GM06990 (cell line): Measurements from ENCODE around the gene SRMS.

ENCODE experiments used
- DNase-seq: peaks from one replicate; pipeline ENCODE4 v3.0.0-alpha.2; 2011; ENCODE audit not compliant: insufficient read length; ENCODE audit errors: extremely low read depth
- H3K27me3 ChIP-seq: replicated peaks from 2 replicates; pipeline ENCODE4 v1.6.0; 2011; ENCODE audit warnings: low read length; ENCODE audit not compliant: control insufficient read depth, insufficient read depth
- H3K36me3 ChIP-seq: 2 replicates; pipeline ENCODE4 v1.5.1; 2011; ENCODE audit warnings: low read length; ENCODE audit not compliant: control insufficient read depth, insufficient read depth
- H3K4me3 ChIP-seq: replicated peaks from 2 replicates; pipeline ENCODE4 v1.5.1; 2011; ENCODE audit warnings: low read depth, mild to moderate bottlenecking, control low read depth, low read length
- CTCF ChIP-seq: IDR thresholded peaks from 2 replicates; pipeline ENCODE4 v1.5.1; 2011; ENCODE audit warnings: low read length, control low read depth, mild to moderate bottlenecking, inconsistent platforms; ENCODE audit not compliant: insufficient read depth, poor library complexity, severe bottlenecking

SRMS gene

GRCh38 chr20:63534427-63534830, 13.1 kb downstream of the SRMS start:
- no peak for TF ChIP-seq CTCF
- Histone ChIP-seq H3K27me3 (no peaks in the 10 kb centered on the region), H3K4me3 (no peak overlapping the region), H3K36me3 (no peaks in the 10 kb centered on the region)
- peak; percentile 13 for DNase-seq

- no peaks in the 10 kb centered on the region for H3K27me3 ChIP-seq
- TF ChIP-seq CTCF: no peak
- H3K4me3 ChIP-seq: no peak overlapping the region
- H3K36me3 ChIP-seq: no peaks in the 10 kb centered on the region
- peak; percentile 17 for DNase-seq
Measured at GRCh38 chr20:63533871-63534393, 13.6 kb downstream of the SRMS start.

GRCh38 chr20:63533388-63533787, 14.2 kb downstream of the SRMS start:
- TF ChIP-seq CTCF: no peak
- H3K27me3 ChIP-seq: no peaks in the 10 kb centered on the region
- no peaks in the 10 kb centered on the region for H3K36me3 ChIP-seq
- DNase-seq: no peak
- H3K4me3 ChIP-seq: no peak overlapping the region

GRCh38 chr20:63532449-63532971, 15.0 kb downstream of the SRMS start:
- no peak for TF ChIP-seq CTCF
- no peaks in the 10 kb centered on the region for H3K36me3 ChIP-seq
- no peaks in the 10 kb centered on the region for H3K27me3 ChIP-seq
- DNase-seq: peak; percentile 10
- H3K4me3 ChIP-seq: no peak overlapping the region

GRCh38 chr20:63531686-63532448, 15.7 kb downstream of the SRMS start:
- no peaks in the 10 kb centered on the region for H3K36me3 ChIP-seq
- peak; percentile 12 for DNase-seq
- no peaks in the 10 kb centered on the region for H3K27me3 ChIP-seq
- no peak for TF ChIP-seq CTCF
- H3K4me3 ChIP-seq: no peak overlapping the region
